Cardiac muscle cell (in vitro differentiated cells and primary cell): Measurements from ENCODE around the gene TAOK3. TPM values are rescaled to one million over a fixed set of nuclear protein-coding genes. Genes with fewer than 3 reads are reported as not detected.
"Not testable (repeated sequence)": the region's sequence is repeated elsewhere in the genome, so short reads cannot be mapped to it uniquely, and the experiment has no call there.

ENCODE experiments used
- DNase-seq, 2 donors: peaks; one replicate each; pipeline versions ENCODE4 v3.0.0 to v3.0.0-alpha.2; 2010 to 2017; ENCODE audit warnings: low read depth in 1 of 2, low spot score in 1 of 2
- H3K27ac ChIP-seq: fragments of 200-600 bp; sonication (generic); 2 replicates; pipeline ENCODE4 v1.5.1; 2016
- H3K27me3 ChIP-seq: fragments of 200-600 bp; sonication (generic); 2 replicates; pipeline ENCODE4 v1.6.0; 2016; ENCODE audit warnings: control low read depth
- H3K36me3 ChIP-seq: fragments of 200-600 bp; sonication (generic); 2 replicates; pipeline ENCODE4 v1.5.1; 2016; ENCODE audit warnings: control low read depth
- H3K4me1 ChIP-seq: fragments of 200-600 bp; sonication (generic); 2 replicates; pipeline ENCODE4 v1.8.1; 2017; ENCODE audit warnings: low read depth, mild to moderate bottlenecking, mixed run types
- H3K4me3 ChIP-seq: fragments of 200-600 bp; sonication (generic); 2 replicates; pipeline ENCODE4 v1.5.1; 2016; ENCODE audit warnings: mild to moderate bottlenecking
- H3K9me3 ChIP-seq: fragments of 200-600 bp; sonication (generic); 2 replicates; pipeline ENCODE4 v1.5.1; 2017; ENCODE audit warnings: low read depth, mild to moderate bottlenecking, control low read depth
- polyA plus RNA-seq: library from polyadenylated mRNA; unstranded; fragments of >200 nt; fragmentation: Nextera tagmentation; extraction: Ambion mirVana; gene quantifications from 2 replicates; pipeline ENCODE4 v1.2.1, GENCODE V29; 2016
- total RNA-seq: library from RNA; depleted of rRNA; stranded (reverse); fragments of >200 nt; gene quantifications from 2 replicates; pipeline ENCODE4 v1.2.3, GENCODE V29; 2016
- TF ChIP-seq, protein P1 (sequence below): IDR thresholded peaks from 2 replicates; pipeline ENCODE4 v1.5.1; 2012; ENCODE audit warnings: low read depth, mild to moderate bottlenecking, low read length

TAOK3 gene
- total and polyA plus RNA-seq, 2 experiments from 2014 or later, result 10.5 to 13.9 TPM

DNA sequence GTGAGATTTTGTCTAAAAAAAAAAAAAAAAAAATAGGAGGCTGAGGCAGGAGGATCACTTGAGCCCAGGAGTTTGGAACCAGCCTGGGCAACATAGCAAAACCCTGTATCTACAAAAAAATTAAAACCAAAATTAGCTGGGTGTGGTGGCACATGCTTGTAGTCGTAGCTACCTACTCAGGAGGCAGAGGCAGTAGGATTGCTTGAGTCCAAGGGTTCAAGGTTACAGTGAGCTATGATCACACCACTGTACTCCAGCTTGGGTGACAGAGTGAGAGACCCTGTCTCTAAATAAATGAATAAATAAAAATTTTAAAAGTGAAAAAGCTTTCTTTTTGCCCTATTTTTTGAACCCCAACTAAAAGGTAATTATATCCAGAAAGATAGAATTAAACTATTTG lies 123.2 kb downstream of the TAOK3 start:
- no peak overlapping the region for H3K27ac ChIP-seq
- H3K27me3 ChIP-seq, result no peaks in the 10 kb centered on the region
- no peaks in the 10 kb centered on the region for H3K4me1 ChIP-seq
- no peak for DNase-seq
- no peaks in the 10 kb centered on the region for H3K36me3 ChIP-seq
- TF ChIP-seq, protein P1, sequence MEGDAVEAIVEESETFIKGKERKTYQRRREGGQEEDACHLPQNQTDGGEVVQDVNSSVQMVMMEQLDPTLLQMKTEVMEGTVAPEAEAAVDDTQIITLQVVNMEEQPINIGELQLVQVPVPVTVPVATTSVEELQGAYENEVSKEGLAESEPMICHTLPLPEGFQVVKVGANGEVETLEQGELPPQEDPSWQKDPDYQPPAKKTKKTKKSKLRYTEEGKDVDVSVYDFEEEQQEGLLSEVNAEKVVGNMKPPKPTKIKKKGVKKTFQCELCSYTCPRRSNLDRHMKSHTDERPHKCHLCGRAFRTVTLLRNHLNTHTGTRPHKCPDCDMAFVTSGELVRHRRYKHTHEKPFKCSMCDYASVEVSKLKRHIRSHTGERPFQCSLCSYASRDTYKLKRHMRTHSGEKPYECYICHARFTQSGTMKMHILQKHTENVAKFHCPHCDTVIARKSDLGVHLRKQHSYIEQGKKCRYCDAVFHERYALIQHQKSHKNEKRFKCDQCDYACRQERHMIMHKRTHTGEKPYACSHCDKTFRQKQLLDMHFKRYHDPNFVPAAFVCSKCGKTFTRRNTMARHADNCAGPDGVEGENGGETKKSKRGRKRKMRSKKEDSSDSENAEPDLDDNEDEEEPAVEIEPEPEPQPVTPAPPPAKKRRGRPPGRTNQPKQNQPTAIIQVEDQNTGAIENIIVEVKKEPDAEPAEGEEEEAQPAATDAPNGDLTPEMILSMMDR, result no peak
- no peaks in the 10 kb centered on the region for H3K9me3 ChIP-seq
- no peak overlapping the region for H3K4me3 ChIP-seq

DNA sequence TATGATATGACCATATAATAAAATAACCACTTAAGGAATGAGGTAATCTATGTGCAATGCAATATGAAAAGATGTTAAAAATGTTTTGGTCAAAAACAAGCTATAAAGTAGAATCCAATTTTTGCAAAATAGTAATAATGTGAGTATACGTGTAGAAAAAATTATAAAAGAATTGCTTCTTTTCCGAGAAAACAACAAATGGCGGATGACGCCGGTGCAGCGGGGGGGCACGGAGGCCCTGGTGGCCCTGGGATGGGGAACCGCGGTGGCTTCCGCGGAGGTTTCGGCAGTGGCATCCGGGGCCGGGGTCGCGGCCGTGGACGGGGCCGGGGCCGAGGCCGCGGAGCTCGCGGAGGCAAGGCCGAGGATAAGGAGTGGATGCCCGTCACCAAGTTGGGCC lies 126.8 kb downstream of the TAOK3 start:
- H3K27ac ChIP-seq, H3K9me3 ChIP-seq, H3K27me3 ChIP-seq, H3K36me3 ChIP-seq, H3K4me1 ChIP-seq, H3K4me3 ChIP-seq, DNase-seq: not testable (repeated sequence)

DNA sequence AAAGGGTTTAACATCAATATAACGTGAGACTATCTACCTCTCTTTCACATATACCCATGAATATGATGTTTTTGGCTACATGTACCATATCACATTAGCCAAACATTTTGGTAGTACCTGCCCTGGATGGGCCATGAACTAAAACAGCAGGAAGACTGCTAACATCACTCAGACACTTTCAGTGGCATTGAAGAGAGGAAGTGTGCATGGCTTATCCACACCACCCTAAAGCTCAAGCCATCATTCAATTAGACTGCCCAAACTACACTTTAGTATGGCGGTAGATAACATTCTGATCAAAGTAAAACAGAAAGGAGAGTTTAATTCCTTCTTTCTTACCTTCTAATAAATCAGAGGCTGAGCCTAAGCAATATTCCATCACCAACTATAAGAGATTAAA lies 133.8 kb downstream of the TAOK3 start:
- TF ChIP-seq, protein P1, result no peak
- no peaks in the 10 kb centered on the region for H3K4me1 ChIP-seq

DNA sequence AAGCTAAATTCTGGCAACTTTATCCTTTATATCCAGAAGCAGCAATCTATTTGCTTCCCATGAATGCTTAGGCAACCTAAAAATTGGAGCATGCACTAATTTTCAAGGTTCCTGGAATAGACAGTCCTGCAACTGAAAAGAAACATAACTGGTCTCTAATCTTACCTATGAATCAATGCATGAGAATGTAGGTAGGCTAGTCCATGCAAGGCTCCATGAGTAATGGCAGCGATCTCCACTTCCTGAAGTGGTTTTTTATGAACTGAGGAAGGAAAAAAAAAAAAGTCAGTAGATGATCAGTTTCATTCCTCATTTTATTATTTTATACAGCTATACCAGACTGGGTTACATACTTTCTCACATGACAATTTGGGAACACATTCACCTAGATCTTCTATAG lies 134.8 kb downstream of the TAOK3 start:
- no peaks in the 10 kb centered on the region for H3K9me3 ChIP-seq
- no peaks in the 10 kb centered on the region for H3K27me3 ChIP-seq
- TF ChIP-seq, protein P1, result no peak
- H3K36me3 ChIP-seq, result no peaks in the 10 kb centered on the region
- H3K4me3 ChIP-seq, result no peak overlapping the region
- DNase-seq, result peak in 1 of 2 donors; percentile 6
- no peak overlapping the region for H3K27ac ChIP-seq
- H3K4me1 ChIP-seq, result no peaks in the 10 kb centered on the region

More for the DNA sequence above, 133.8 kb downstream of the TAOK3 start:
- Histone ChIP-seq H3K27ac (no peak overlapping the region), H3K9me3 (no peaks in the 10 kb centered on the region), H3K36me3 (no peaks in the 10 kb centered on the region), H3K27me3 (no peaks in the 10 kb centered on the region), H3K4me3 (no peak overlapping the region)
- no peak for DNase-seq

DNA sequence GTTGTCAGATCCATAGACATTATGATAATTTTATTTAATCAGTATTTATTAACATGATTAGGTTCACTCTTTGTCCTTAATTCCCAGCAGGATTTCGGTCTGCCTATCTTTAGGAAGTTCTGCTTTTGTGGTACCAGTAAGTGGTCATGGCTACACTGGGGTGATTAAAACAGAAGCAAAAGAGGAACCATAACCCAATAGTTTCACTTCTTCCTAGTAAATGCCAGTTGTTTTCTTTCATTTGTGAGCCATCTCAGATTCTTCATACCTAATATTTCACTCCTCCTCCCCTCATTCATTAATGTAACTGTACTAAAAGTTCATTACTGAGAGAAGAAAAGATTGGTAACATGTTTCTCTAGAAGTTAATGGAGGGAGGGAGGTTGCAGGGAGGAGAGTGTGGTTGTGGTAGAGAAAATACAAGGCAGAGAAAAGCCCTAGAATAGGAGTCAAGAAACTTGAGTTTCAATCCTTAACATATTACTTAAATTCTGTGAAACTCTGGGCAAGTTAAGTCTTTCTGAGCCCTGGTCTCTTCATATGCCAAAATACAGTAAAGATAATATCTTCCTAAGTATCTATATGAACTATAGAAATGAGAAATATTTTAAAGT lies 135.5 kb downstream of the TAOK3 start:
- Histone ChIP-seq H3K27me3 (no peaks in the 10 kb centered on the region), H3K36me3 (no peaks in the 10 kb centered on the region), H3K4me1 (no peaks in the 10 kb centered on the region), H3K4me3 (no peak overlapping the region), H3K9me3 (no peaks in the 10 kb centered on the region), H3K27ac (no peak overlapping the region)
- no peak for DNase-seq
- TF ChIP-seq, protein P1, result no peak

DNA sequence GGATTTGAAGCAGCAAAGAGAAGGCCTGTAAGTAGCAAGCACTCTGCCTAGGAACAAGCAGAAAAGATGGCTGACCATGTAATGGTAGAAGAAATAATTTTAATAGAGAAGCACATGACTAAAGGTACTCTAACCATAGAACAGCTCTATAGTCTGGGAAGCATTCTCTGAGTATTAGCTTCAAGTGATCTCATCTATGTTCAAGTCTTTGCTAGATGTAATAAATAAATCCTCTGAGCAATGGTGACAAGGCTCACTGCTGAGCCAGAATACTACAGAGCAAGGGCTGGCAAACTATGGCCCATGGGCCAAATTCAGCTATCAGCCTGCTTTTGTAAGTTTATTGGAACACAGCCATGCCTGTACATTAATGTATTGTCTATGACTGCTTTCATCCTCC lies 152.0 kb downstream of the TAOK3 start:
- H3K4me3 ChIP-seq, result no peak overlapping the region
- no peak overlapping the region for H3K27ac ChIP-seq
- no peak for DNase-seq
- H3K9me3 ChIP-seq, result no peaks in the 10 kb centered on the region
- TF ChIP-seq, protein P1, result no peak
- H3K4me1 ChIP-seq, result no peaks in the 10 kb centered on the region
- H3K36me3 ChIP-seq, result no peaks in the 10 kb centered on the region
- H3K27me3 ChIP-seq, result no peaks in the 10 kb centered on the region
